ENCODE data around the gene ZRANB1. TPM values are rescaled to one million over a fixed set of nuclear protein-coding genes. Genes with fewer than 3 reads are reported as not detected.

Gene ZRANB1
- total RNA-seq, 1 donor from 2014 or later: 21.8 TPM

GRCh38 chr10:124972637-124973036 is 30.7 kb downstream of the ZRANB1 start:
- Histone ChIP-seq H3K79me2 (ENCODE audit: low read depth) (peaks cover 29% of the 10 kb centered on the region), H3K4me2 (no peak overlapping the region), H3K9me3 (ENCODE audit: low read depth) (no peaks in the 10 kb centered on the region), H4K20me1 (ENCODE audit: low read depth) (peaks cover 38% of the 10 kb centered on the region), H3K36me3 (peaks cover 3% of the 10 kb centered on the region), H2AFZ (replicated peaks) (no peak overlapping the region), H3F3A (ENCODE audit: low read depth) (no peaks in the 10 kb centered on the region), H3K27me3 (no peaks in the 10 kb centered on the region), H3K27ac (no peak overlapping the region), H3K4me1 (no peaks in the 10 kb centered on the region), H3K9ac (no peak overlapping the region), H3K4me3 (no peak overlapping the region)
- no peak overlapping the region for H3K27ac Mint-ChIP-seq
- no peak overlapping the region for H3K4me3 Mint-ChIP-seq
- H3K9me3 Mint-ChIP-seq: no peaks in the 10 kb centered on the region
- no peaks in the 10 kb centered on the region for H3K4me1 Mint-ChIP-seq
- no peak for DNase-seq (ENCODE audit: low spot score)
- H3K36me3 Mint-ChIP-seq: peaks cover 19% of the 10 kb centered on the region
- TF ChIP-seq CTCF (IDR thresholded peaks at IDR 0.05): no peak
- no peak for TF ChIP-seq EZH2 (IDR thresholded peaks at IDR 0.05)
- TF ChIP-seq EZH2phosphoT487 (IDR thresholded peaks at IDR 0.05): no peak
- H3K27me3 Mint-ChIP-seq (ENCODE audit: insufficient read depth, low read depth): no peaks in the 10 kb centered on the region

- Histone ChIP-seq H3K79me2 (ENCODE audit: low read depth) (peaks cover 24% of the 10 kb centered on the region), H3K9ac (no peak overlapping the region), H3K4me3 (no peak overlapping the region), H3K4me1 (no peaks in the 10 kb centered on the region), H2AFZ (replicated peaks) (no peak overlapping the region), H3K4me2 (no peak overlapping the region), H3K27ac (no peak overlapping the region), H3F3A (ENCODE audit: low read depth) (no peaks in the 10 kb centered on the region), H3K27me3 (no peaks in the 10 kb centered on the region), H3K9me3 (ENCODE audit: low read depth) (no peaks in the 10 kb centered on the region), H4K20me1 (ENCODE audit: low read depth) (peaks cover 29% of the 10 kb centered on the region), H3K36me3 (peaks cover 3% of the 10 kb centered on the region)
- Mint-ChIP-seq H3K36me3 (peaks cover 14% of the 10 kb centered on the region), H3K9me3 (no peaks in the 10 kb centered on the region), H3K4me3 (no peak overlapping the region), H3K27me3 (ENCODE audit: insufficient read depth, low read depth) (no peaks in the 10 kb centered on the region), H3K27ac (no peak overlapping the region), H3K4me1 (peaks cover 6% of the 10 kb centered on the region)
- TF ChIP-seq CTCF (IDR thresholded peaks at IDR 0.05) (no peak), EZH2 (IDR thresholded peaks at IDR 0.05) (no peak), EZH2phosphoT487 (IDR thresholded peaks at IDR 0.05) (no peak)
- DNase-seq (ENCODE audit: low spot score): no peak
Measured at GRCh38 chr10:124974131-124974530, 32.2 kb downstream of the ZRANB1 start.

- Mint-ChIP-seq H3K27ac (peak overlapping the region; percentile 65), H3K36me3 (peaks cover 13% of the 10 kb centered on the region), H3K4me1 (peaks cover 6% of the 10 kb centered on the region), H3K9me3 (no peaks in the 10 kb centered on the region), H3K4me3 (no peak overlapping the region), H3K27me3 (ENCODE audit: insufficient read depth, low read depth) (no peaks in the 10 kb centered on the region)
- H3F3A ChIP-seq (ENCODE audit: low read depth): no peaks in the 10 kb centered on the region
- H3K27me3 ChIP-seq: no peaks in the 10 kb centered on the region
- H2AFZ ChIP-seq (replicated peaks): no peak overlapping the region
- no peaks in the 10 kb centered on the region for H3K9me3 ChIP-seq (ENCODE audit: low read depth)
- no peak overlapping the region for H3K4me3 ChIP-seq
- H3K4me2 ChIP-seq: no peak overlapping the region
- no peak overlapping the region for H3K27ac ChIP-seq
- no peaks in the 10 kb centered on the region for H3K4me1 ChIP-seq
- H3K79me2 ChIP-seq (ENCODE audit: low read depth): peaks cover 41% of the 10 kb centered on the region
- no peak overlapping the region for H3K9ac ChIP-seq
- TF ChIP-seq EZH2 (IDR thresholded peaks at IDR 0.05) (no peak), CTCF (IDR thresholded peaks at IDR 0.05) (no peak), EZH2phosphoT487 (IDR thresholded peaks at IDR 0.05) (no peak)
- H3K36me3 ChIP-seq: peaks cover 3% of the 10 kb centered on the region
- DNase-seq (ENCODE audit: low spot score): no peak
- peaks cover 15% of the 10 kb centered on the region for H4K20me1 ChIP-seq (ENCODE audit: low read depth)
Measured at GRCh38 chr10:124975977-124976514, 34.1 kb downstream of the ZRANB1 start.

Data from neural progenitor cell (in vitro differentiated cells).